Psoas muscle (tissue), 8 donors: ENCODE measurements around the gene UBE2N. TPM values are rescaled to one million over a fixed set of nuclear protein-coding genes. Genes with fewer than 3 reads are reported as not detected.

Source experiments
- ATAC-seq, 4 donors: fragments of 200-7000 bp; cut with Tn5 transposase; one replicate each; pipeline ENCODE4 v1.9.1; 2020; ENCODE audit warnings: moderate library complexity in 3 of 4, mild to moderate bottlenecking in 2 of 4
- DNase-seq, 2 donors: peaks; one replicate each; pipeline ENCODE4 v3.0.0-alpha.2; 2020
- H3K27ac ChIP-seq: fragments of 200-600 bp; one replicate; pipeline ENCODE4 v1.8.0; 2022
- H3K27me3 ChIP-seq, 3 donors: fragments of 200-600 bp in 1 of 3; one replicate each; pipeline versions ENCODE4 v1.6.1 to v1.8.0; 2013 to 2022; ENCODE audit warnings: low read length in 2 of 3, mild to moderate bottlenecking in 2 of 3, moderate library complexity in 1 of 3; ENCODE audit not compliant: insufficient read depth in 3 of 3
- H3K36me3 ChIP-seq, 2 donors: fragments of 200-600 bp in 1 of 2; one replicate each; pipeline versions ENCODE4 v1.6.1 to v1.8.0; 2013 to 2022; ENCODE audit warnings: low read depth in 1 of 2, mild to moderate bottlenecking in 1 of 2, moderate library complexity in 1 of 2; ENCODE audit not compliant: insufficient read depth in 1 of 2
- H3K4me1 ChIP-seq: fragments of 200-600 bp; one replicate; pipeline ENCODE4 v1.8.0; 2022
- H3K4me3 ChIP-seq: fragments of 200-600 bp; one replicate; pipeline ENCODE4 v1.8.0; 2022; ENCODE audit warnings: mild to moderate bottlenecking
- H3K9me3 ChIP-seq: fragments of 200-600 bp; one replicate; pipeline ENCODE4 v1.8.0; 2022
- WGBS, 3 donors: extraction: QIAGEN DNeasy Blood & Tissue Kit; methylation state at CpG; one replicate each; pipeline versions ENCODE4 v1.1.6 to v1.1.7; 2013; 5-methylcytosine and 5-hydroxymethylcytosine counted together
- intact Hi-C, 2 donors: fragments of 100-400 bp; cut with DNase I; formaldehyde crosslinking; loops; one replicate each; pipeline versions ENCODE4 v1.11.0 to v1.14.2; 2022
- polyA plus RNA-seq, 3 donors: library from polyadenylated mRNA; stranded (reverse); fragments of 200-250 nt; gene quantifications; one replicate each; pipeline ENCODE4 v1.2.3, GENCODE V29; 2013
- total RNA-seq, 4 donors: library from RNA; stranded (reverse); fragmentation: NEBNext Ultra II Directional in 2 of 4; extraction: Animal tissue kit (Norgen Biotek cat#: 25700) in 2 of 4; gene quantifications; one replicate each; pipeline versions ENCODE4 v1.2.1 to v1.2.4, GENCODE V29; 2021 to 2023
- TF ChIP-seq, protein P1 (sequence below): fragments of 200-600 bp; IDR thresholded peaks from one replicate; pipeline ENCODE4 v1.8.0; 2022; ENCODE audit warnings: antibody characterized with exemption
- donor health status: healthy with polysubstance abuse.
- donor health status: DM: no; HTN: no; CAD: no; lungs with moderate emphysema.
- donor health status: Bipolar disorder and iron deficiency.
- donor health status: healthy.
- donor health status: DM: yes; HTN: yes; CAD: no.
- donor health status: DM: no; HTN: no; CAD: no.
- donor health status: DM: no; HTN: no; CAD: no.
- donor health status: DM: yes; HTN: yes; CAD: no.

Gene UBE2N
- total and polyA plus RNA-seq, 7 donors = 52.8 to 104 (median 81.6) TPM

DNA sequence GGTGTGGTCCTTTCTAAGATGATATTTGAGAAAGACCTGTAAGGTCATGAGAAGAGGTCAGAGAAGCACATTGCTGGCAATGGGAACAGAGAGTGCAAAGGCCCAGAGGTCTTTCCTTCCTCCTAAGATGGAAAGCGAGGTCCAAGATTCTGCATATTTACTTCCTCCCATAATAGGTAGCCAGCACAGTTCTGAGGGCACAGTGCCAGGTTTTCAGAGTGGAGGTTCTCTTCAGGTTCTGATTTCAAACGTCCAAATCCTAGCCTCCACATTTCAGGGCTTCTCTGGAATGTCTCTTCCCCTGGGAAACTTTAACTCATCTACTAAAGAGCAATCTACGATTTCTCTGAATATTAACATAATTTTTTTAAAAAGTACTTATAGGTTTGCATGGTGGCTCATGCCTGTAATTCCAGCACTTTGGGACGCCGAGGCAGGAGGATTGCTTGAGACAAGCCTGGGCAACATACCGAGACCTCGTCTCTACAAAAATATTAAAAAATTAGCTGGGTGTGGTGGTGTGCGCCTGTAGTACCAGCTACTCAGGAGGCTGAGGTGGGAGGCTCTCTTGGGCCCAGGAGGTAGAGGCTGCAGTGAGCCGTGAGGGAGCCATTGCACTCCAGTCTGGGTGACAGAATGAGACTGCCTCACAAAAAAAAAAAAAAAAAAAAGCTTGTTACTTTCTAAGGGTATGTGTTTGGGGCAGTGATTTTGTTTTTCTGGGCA, 25.0 kb upstream of the UBE2N start:
- intact Hi-C loops = no loop called here
- DNase-seq (no peak), ATAC-seq (peak; percentile 13 to 48 (median 38))
- no peaks in the 10 kb centered on the region for H3K9me3 ChIP-seq
- H3K36me3 ChIP-seq = peaks cover 0 to 28% of the 10 kb centered on the region in 2 donors
- TF ChIP-seq, protein P1, sequence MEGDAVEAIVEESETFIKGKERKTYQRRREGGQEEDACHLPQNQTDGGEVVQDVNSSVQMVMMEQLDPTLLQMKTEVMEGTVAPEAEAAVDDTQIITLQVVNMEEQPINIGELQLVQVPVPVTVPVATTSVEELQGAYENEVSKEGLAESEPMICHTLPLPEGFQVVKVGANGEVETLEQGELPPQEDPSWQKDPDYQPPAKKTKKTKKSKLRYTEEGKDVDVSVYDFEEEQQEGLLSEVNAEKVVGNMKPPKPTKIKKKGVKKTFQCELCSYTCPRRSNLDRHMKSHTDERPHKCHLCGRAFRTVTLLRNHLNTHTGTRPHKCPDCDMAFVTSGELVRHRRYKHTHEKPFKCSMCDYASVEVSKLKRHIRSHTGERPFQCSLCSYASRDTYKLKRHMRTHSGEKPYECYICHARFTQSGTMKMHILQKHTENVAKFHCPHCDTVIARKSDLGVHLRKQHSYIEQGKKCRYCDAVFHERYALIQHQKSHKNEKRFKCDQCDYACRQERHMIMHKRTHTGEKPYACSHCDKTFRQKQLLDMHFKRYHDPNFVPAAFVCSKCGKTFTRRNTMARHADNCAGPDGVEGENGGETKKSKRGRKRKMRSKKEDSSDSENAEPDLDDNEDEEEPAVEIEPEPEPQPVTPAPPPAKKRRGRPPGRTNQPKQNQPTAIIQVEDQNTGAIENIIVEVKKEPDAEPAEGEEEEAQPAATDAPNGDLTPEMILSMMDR = no peak
- peak overlapping the region; percentile 95 for H3K27ac ChIP-seq
- H3K4me3 ChIP-seq = peak overlapping the region; percentile 92
- H3K27me3 ChIP-seq = no peaks in the 10 kb centered on the region
- peaks cover 19% of the 10 kb centered on the region for H3K4me1 ChIP-seq
- WGBS, 3 donors = 89 to 92% (median 91%) methylated on average over 9 of the region's 9 CpGs

DNA sequence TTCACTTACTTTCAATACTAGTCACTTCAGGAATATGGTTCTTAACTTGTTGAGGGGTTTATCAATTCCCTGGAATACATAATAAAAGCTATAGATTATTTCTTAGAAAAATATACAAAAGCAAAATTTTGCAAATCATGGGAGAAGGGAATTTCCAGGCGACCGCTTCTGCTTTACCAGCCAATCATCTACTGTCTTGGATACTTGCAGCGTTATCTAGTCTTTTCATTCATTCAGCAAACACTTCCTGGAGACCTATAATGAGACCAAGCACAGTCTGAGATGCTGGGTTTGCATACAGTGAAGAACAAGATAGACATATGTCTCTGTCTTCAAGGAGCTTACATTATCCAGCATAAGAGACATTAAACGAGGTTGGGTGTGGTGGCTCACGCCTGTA, 24.1 kb upstream of the UBE2N start:
- H3K36me3 ChIP-seq = peaks cover 0 to 19% of the 10 kb centered on the region in 2 donors
- TF ChIP-seq, protein P1 = no peak
- WGBS, 3 donors = 97 to 98% (median 97%) methylated on average over 5 of the region's 5 CpGs
- H3K9me3 ChIP-seq = no peaks in the 10 kb centered on the region
- ATAC-seq (no peak), DNase-seq (no peak)
- no peak overlapping the region for H3K4me3 ChIP-seq
- intact Hi-C loops = no loop called here
- H3K27me3 ChIP-seq = no peaks in the 10 kb centered on the region
- H3K4me1 ChIP-seq = peaks cover 19% of the 10 kb centered on the region
- no peak overlapping the region for H3K27ac ChIP-seq

DNA sequence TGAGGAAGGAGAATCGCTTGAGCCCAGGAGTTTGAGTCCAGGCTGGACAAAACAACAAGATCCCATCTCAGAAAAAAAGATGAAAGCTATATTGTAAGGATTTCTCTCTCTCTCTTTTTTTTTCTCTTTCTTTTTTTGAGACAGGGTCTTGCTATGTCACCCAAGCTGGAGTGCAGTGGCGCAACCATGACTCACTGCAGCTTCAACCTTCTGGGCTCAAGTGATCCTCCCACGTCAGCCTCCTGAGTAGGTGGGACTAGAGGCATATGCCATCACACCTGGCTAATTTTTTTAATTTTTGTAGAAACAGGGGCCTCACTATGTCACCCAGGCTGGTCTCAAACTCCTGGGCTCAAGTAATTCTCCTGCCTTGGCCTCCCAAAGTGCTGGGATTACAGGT, 19.8 kb upstream of the UBE2N start:
- DNase-seq (no peak), ATAC-seq (no peak)
- intact Hi-C loops = no loop called here
- WGBS, 3 donors = 77 to 94% (median 93%) methylated on average over 3 of the region's 3 CpGs
- no peaks in the 10 kb centered on the region for H3K36me3 ChIP-seq
- no peak overlapping the region for H3K4me3 ChIP-seq
- no peaks in the 10 kb centered on the region for H3K4me1 ChIP-seq
- no peaks in the 10 kb centered on the region for H3K27me3 ChIP-seq
- H3K27ac ChIP-seq = no peak overlapping the region
- no peaks in the 10 kb centered on the region for H3K9me3 ChIP-seq
- TF ChIP-seq, protein P1 = no peak

DNA sequence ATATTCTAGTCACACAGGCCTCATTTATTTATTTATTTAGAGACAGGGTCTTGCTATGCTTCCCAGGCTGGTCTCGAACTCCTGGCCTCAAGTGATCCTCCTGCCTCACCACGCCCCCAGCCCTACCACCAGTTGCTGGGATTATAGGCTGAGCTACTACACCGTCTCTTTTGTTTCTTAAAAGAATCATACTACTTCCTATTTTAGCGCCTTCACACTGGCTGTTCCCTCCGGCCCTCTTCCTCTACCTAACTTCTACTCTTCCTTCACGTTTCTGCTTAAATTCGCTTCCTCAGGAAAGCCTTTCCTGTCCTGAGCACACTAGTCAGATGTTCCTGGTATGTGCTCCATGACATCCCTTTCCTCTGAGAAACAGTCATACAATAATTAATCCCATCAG, 19.2 kb upstream of the UBE2N start:
- no peak overlapping the region for H3K4me3 ChIP-seq
- H3K9me3 ChIP-seq = no peaks in the 10 kb centered on the region
- DNase-seq (no peak), ATAC-seq (no peak)
- H3K27ac ChIP-seq = no peak overlapping the region
- 72 to 78% (median 76%) methylated on average over 7 of the region's 7 CpGs for WGBS, 3 donors
- TF ChIP-seq, protein P1 = no peak
- intact Hi-C loops = no loop called here
- no peaks in the 10 kb centered on the region for H3K4me1 ChIP-seq
- H3K36me3 ChIP-seq = no peaks in the 10 kb centered on the region
- no peaks in the 10 kb centered on the region for H3K27me3 ChIP-seq

DNA sequence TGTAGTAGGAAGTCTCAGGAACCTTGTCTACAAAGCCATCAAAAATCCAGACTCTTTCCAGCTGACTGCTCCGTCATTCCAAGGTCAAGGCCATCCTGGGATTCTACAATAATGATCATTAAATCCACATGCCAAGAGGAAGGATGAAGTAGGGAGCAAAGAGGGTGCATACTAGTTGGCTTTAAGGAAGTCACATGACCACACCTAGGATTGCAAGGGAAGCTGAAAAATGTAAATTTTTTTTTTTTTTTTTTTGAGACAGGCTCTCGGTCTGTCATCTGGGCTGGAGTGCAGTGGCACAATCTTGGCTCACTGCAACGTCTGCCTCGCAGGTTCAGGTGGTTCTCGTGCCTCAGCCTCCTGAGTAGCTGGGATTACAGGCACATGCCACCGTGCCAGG, 18.3 kb upstream of the UBE2N start:
- TF ChIP-seq, protein P1 = no peak
- intact Hi-C loops = no loop called here
- Histone ChIP-seq H3K27ac (no peak overlapping the region), H3K36me3 (no peaks in the 10 kb centered on the region), H3K9me3 (no peaks in the 10 kb centered on the region), H3K27me3 (no peaks in the 10 kb centered on the region), H3K4me3 (no peak overlapping the region), H3K4me1 (no peaks in the 10 kb centered on the region)
- ATAC-seq (no peak), DNase-seq (no peak)
- WGBS, 3 donors = 66 to 79% (median 78%) methylated on average over 6 of the region's 6 CpGs
